HepG2 (cell line): ENCODE results near the gene TM4SF4. TPM values are rescaled to one million over a fixed set of nuclear protein-coding genes. Genes with fewer than 3 reads are reported as not detected.

Source experiments
- ATAC-seq: fragments of 200-7000 bp; cut with Tn5 transposase; 3 replicates; pipeline ENCODE4 v1.9.1; 2020; ENCODE audit warnings: mild to moderate bottlenecking, moderate library complexity
- BruUV-seq: library from RNA; stranded (reverse); fragments of 400-500 nt; replicated peaks from 2 replicates; lab custom pipeline; 2021; lab: Mats Ljungman, UMichigan
- CTCF ChIA-PET: fragments of 300-600 bp; formaldehyde crosslinking; extraction: SDS; loops from one replicate; lab custom pipeline; 2021; ENCODE audit warnings: low total read pairs, inconsistent platforms, low intra/inter-chr PET ratio; lab: Yijun Ruan, JAX
- POLR2A ChIA-PET: fragments of 350-600 bp; sonication (Branson Sonifier 250); formaldehyde crosslinking; loops from one replicate; lab custom pipeline; 2020; ENCODE audit warnings: antibody characterized with exemption, inconsistent platforms; lab: Yijun Ruan, JAX
- DNase-seq: peaks from one replicate; pipeline ENCODE4 v3.0.0-alpha.2; 2015; ENCODE audit warnings: low spot score
- FAIRE-seq: peaks from 3 replicates; lab custom pipeline; 2011; peaks lifted over from hg19 to GRCh38; lab: Jason Lieb, UNC
- H2AFZ ChIP-seq: one replicate; pipeline ENCODE4 v1.6.1; 2011; ENCODE audit warnings: low read length, inconsistent platforms
- H3K27ac ChIP-seq: fragments of 300-600 bp; 3 replicates; pipeline ENCODE4 v1.8.0; 2011; ENCODE audit warnings: mixed run types, mild to moderate bottlenecking, mixed read lengths, low read length, inconsistent platforms; ENCODE audit not compliant: insufficient read depth; ENCODE audit errors: extremely low read length
- H3K27me3 ChIP-seq, 2 experiments: fragments of 200-600 bp in 1 of 2; 2 replicates in 1 of 2; 3 replicates in 1 of 2; pipeline versions ENCODE4 v1.6.0 to v1.8.0; 2011; ENCODE audit warnings: low read length in 2 of 2, mild to moderate bottlenecking in 2 of 2, moderate library complexity in 2 of 2, inconsistent platforms in 1 of 2; ENCODE audit not compliant: insufficient read depth in 2 of 2, control insufficient read depth in 1 of 2
- H3K36me3 ChIP-seq, 2 experiments: fragments of 200-600 bp in 1 of 2; replicated peaks in 1 of 2; 2 replicates in 1 of 2; 3 replicates in 1 of 2; pipeline versions ENCODE4 v1.5.1 to v1.8.0; 2011; ENCODE audit warnings: low read length in 2 of 2, inconsistent platforms in 1 of 2; ENCODE audit not compliant: insufficient read depth in 2 of 2, control insufficient read depth in 1 of 2
- H3K4me1 ChIP-seq: 2 replicates; pipeline ENCODE4 v1.5.1; 2012; ENCODE audit warnings: low read length, inconsistent platforms; ENCODE audit not compliant: insufficient read depth
- H3K4me2 ChIP-seq: 2 replicates; pipeline ENCODE4 v1.6.0; 2011; ENCODE audit warnings: low read depth, low read length, inconsistent platforms
- H3K4me3 ChIP-seq, 3 experiments: fragments of 200-600 bp in 1 of 3; sonication (generic), shearing (Covaris generic) in 1 of 3; replicated peaks in 1 of 3; 2 replicates each; pipeline ENCODE4 v1.5.1; 2011 to 2016; ENCODE audit warnings: low read length in 3 of 3, inconsistent platforms in 2 of 3, low read depth in 2 of 3, mild to moderate bottlenecking in 2 of 3, control low read depth in 1 of 3, mixed read lengths in 1 of 3; ENCODE audit not compliant: insufficient read depth in 1 of 3
- H3K79me2 ChIP-seq: one replicate; pipeline ENCODE4 v1.6.1; 2011; ENCODE audit warnings: low read length, inconsistent platforms; ENCODE audit not compliant: insufficient read depth
- H3K9ac ChIP-seq: 2 replicates; pipeline ENCODE4 v1.6.0; 2011; ENCODE audit warnings: mild to moderate bottlenecking, low read depth, low read length, inconsistent platforms; ENCODE audit not compliant: insufficient read depth
- H3K9me3 ChIP-seq: 2 replicates; pipeline ENCODE4 v1.5.1; 2012; ENCODE audit warnings: mild to moderate bottlenecking, low read length
- H4K20me1 ChIP-seq: 2 replicates; pipeline ENCODE4 v1.6.0; 2011; ENCODE audit warnings: inconsistent platforms, mild to moderate bottlenecking, low read length, moderate library complexity; ENCODE audit not compliant: insufficient read depth
- ARNTL ChIP-seq: sonication (generic); formaldehyde crosslinking; IDR thresholded peaks from 2 replicates; pipeline ENCODE4 v1.4.0; 2020; ENCODE audit warnings: mild to moderate bottlenecking, missing genetic modification reagents
- DMTF1 ChIP-seq: sonication (generic); formaldehyde crosslinking; IDR thresholded peaks from 2 replicates; pipeline ENCODE4 v1.4.0; 2020; ENCODE audit warnings: mild to moderate bottlenecking, missing genetic modification reagents
- ELK4 ChIP-seq: sonication (generic); formaldehyde crosslinking; IDR thresholded peaks from 2 replicates; pipeline ENCODE4 v1.9.0; 2021; ENCODE audit warnings: missing genetic modification reagents, borderline replicate concordance
- FOXO4 ChIP-seq: sonication (generic); formaldehyde crosslinking; conservative IDR thresholded peaks from 2 replicates; pipeline ENCODE4 v1.8.1; 2023; ENCODE audit warnings: missing genetic modification reagents
- STAT6 ChIP-seq: sonication (generic); formaldehyde crosslinking; IDR thresholded peaks from 2 replicates; pipeline ENCODE4 v1.4.0; 2020; ENCODE audit warnings: missing genetic modification reagents, mild to moderate bottlenecking, borderline replicate concordance
- TBL1XR1 ChIP-seq: fragments of 150-350 bp; IDR thresholded peaks from 2 replicates; pipeline ENCODE4 v1.6.1; 2014; ENCODE audit warnings: borderline replicate concordance, low read length; ENCODE audit not compliant: partially characterized antibody
- ZBTB33 ChIP-seq: sonication (generic); formaldehyde crosslinking; IDR thresholded peaks from 2 replicates; pipeline ENCODE4 v1.4.0; 2020; ENCODE audit warnings: missing genetic modification reagents
- ZNF496 ChIP-seq: sonication (generic); formaldehyde crosslinking; IDR thresholded peaks from 2 replicates; pipeline ENCODE4 v1.8.1; 2023; ENCODE audit warnings: mild to moderate bottlenecking, moderate library complexity, missing genetic modification reagents; ENCODE audit not compliant: insufficient replicate concordance
- ZNF543 ChIP-seq: sonication (generic); formaldehyde crosslinking; IDR thresholded peaks from 2 replicates; pipeline ENCODE4 v1.4.0; 2020; ENCODE audit warnings: mild to moderate bottlenecking, missing genetic modification reagents
- ZNF607 ChIP-seq: sonication (generic); formaldehyde crosslinking; IDR thresholded peaks from 2 replicates; pipeline ENCODE4 v1.5.1; 2020; ENCODE audit warnings: missing genetic modification reagents, mild to moderate bottlenecking, borderline replicate concordance
- WGBS: methylation state at CpG from one replicate; pipeline ENCODE4 v1.1.6; 2017; ENCODE audit warnings: low lambda C conversion rate; 5-methylcytosine and 5-hydroxymethylcytosine counted together
- in situ Hi-C: cut with HindIII; loops from 2 replicates; pipeline ENCODE4 v1.10.0; 2017; ENCODE audit warnings: low pct_unique_long_range_greater_than_20kb; ENCODE audit not compliant: extremely low pct_ligation_motif_present
- intact Hi-C: fragments of 100-400 bp; cut with micrococcal nuclease; formaldehyde crosslinking; loops from one replicate; pipeline ENCODE4 v1.10.0; 2022; ENCODE audit not compliant: unreplicated experiment
- polyA plus RNA-seq, 8 experiments: library from polyadenylated mRNA; depleted of rRNA in 3 of 8; stranded (reverse) in 7 of 8; unstranded in 1 of 8; fragments of >200 nt; fragmentation: Illumina TruSeq in 4 of 8; extraction: Trizol in 4 of 8; gene quantifications; 2 replicates each; pipeline versions ENCODE4 v1.2.1 to v1.2.3, GENCODE V29; 2011 to 2016; ENCODE audit warnings: low read depth in 4 of 8, missing spikeins in 1 of 8, mixed read lengths in 1 of 8; ENCODE audit not compliant: insufficient read depth in 1 of 8
- total RNA-seq, 5 experiments: library from RNA; depleted of rRNA; stranded (reverse); fragments of >200 nt; fragmentation: Illumina TruSeq; extraction: Trizol; gene quantifications; 2 replicates each; pipeline ENCODE4 v1.2.3, GENCODE V29; 2016; ENCODE audit warnings: low read depth in 1 of 5

Gene TM4SF4
- total and polyA plus RNA-seq, 2 of the 13 experiments (the other 11 are each of a cell fraction or from before 2014, with no cell fraction given): 0.63 to 0.95 TPM

GRCh38 chr3:149495581-149496125, 21.2 kb downstream of the TM4SF4 start (continued):
- TF ChIP-seq ELK4 (no peak), ZNF607 (no peak)
- TF ChIP-seq, all 625 proteins: peak for 0

- H3K36me3 ChIP-seq: no peaks in the 10 kb centered on the region
- ATAC-seq: no peak
- no peak overlapping the region for H3K27ac ChIP-seq
- 66% methylated on average over 4 of the region's 4 CpGs for WGBS
- no peaks in the 10 kb centered on the region for H3K79me2 ChIP-seq
- no peaks in the 10 kb centered on the region for H4K20me1 ChIP-seq
- no peak overlapping the region for H3K4me2 ChIP-seq
- H3K27me3 ChIP-seq: no peaks in the 10 kb centered on the region; a peak in 1 of 5 replicates
- no peak overlapping the region for H3K4me3 ChIP-seq
- intact Hi-C loops (no loop called here), in situ Hi-C loops (no loop called here)
- no peak overlapping the region for H3K9ac ChIP-seq
- H3K4me1 ChIP-seq: peaks cover 43% of the 10 kb centered on the region
- BruUV-seq: no TSS peak
- no peak for FAIRE-seq
- CTCF ChIA-PET: no interaction called here
- no peaks in the 10 kb centered on the region for H3K9me3 ChIP-seq
- POLR2A ChIA-PET: no interaction called here
- no peak for DNase-seq
- H2AFZ ChIP-seq: no peak overlapping the region
- TF ChIP-seq ARNTL (no peak), STAT6 (no peak), DMTF1 (CRISPR knock-in tag) (no peak), ZNF496 (CRISPR knock-in tag) (no peak), FOXO4 (CRISPR knock-in tag) (no peak), ZNF543 (CRISPR knock-in tag) (no peak), ZBTB33 (CRISPR knock-in tag) (no peak), TBL1XR1 (no peak)
These were observed 22.4 kb downstream of the TM4SF4 start for GRCh38 chr3:149496891-149497290.
